Gastrocnemius medialis (tissue), 4 donors: ENCODE results near the gene AGK. TPM values are rescaled to one million over a fixed set of nuclear protein-coding genes. Genes with fewer than 3 reads are reported as not detected.

Source experiments
- ATAC-seq, 2 donors: fragments of 150-250 bp; one replicate each; pipeline ENCODE4 v1.9.1; 2016
- DNase-seq, 2 donors: peaks; one replicate each; pipeline ENCODE4 v3.0.0-alpha.2; 2019
- H3K27ac ChIP-seq, 4 donors: fragments of 200-600 bp; sonication (generic); 1 replicate in 1 of 4; 2 replicates in 3 of 4; pipeline ENCODE4 v1.5.1; 2016 to 2018; ENCODE audit warnings: mild to moderate bottlenecking in 2 of 4, moderate library complexity in 1 of 4
- H3K27me3 ChIP-seq, 3 donors: fragments of 200-600 bp; sonication (generic) in 2 of 3; 1 replicate in 1 of 3; 2 replicates in 2 of 3; pipeline versions ENCODE4 v1.5.1 to v1.6.0; 2016 to 2019; ENCODE audit warnings: mild to moderate bottlenecking in 1 of 3, moderate library complexity in 1 of 3
- H3K36me3 ChIP-seq, 2 donors: fragments of 200-600 bp; sonication (generic) in 1 of 2; one replicate each; pipeline ENCODE4 v1.5.1; 2017 to 2018
- H3K4me1 ChIP-seq, 2 donors: fragments of 200-600 bp; sonication (generic) in 1 of 2; one replicate each; pipeline ENCODE4 v1.5.1; 2016 to 2017; ENCODE audit warnings: mild to moderate bottlenecking in 2 of 2
- H3K4me3 ChIP-seq, 4 donors: fragments of 200-600 bp; sonication (generic) in 3 of 4; 1 replicate in 1 of 4; 2 replicates in 3 of 4; pipeline ENCODE4 v1.5.1; 2016 to 2019; ENCODE audit warnings: mild to moderate bottlenecking in 2 of 4
- H3K9me3 ChIP-seq, 3 donors: fragments of 200-600 bp; sonication (generic) in 2 of 3; 1 replicate in 1 of 3; 2 replicates in 2 of 3; pipeline ENCODE4 v1.5.1; 2016 to 2019
- CTCF ChIP-seq, 5 experiments: fragments of 450-650 bp in 3 of 5; fragments of 200-600 bp in 2 of 5; sonication (generic) in 2 of 5; IDR thresholded peaks in 4 of 5; conservative IDR thresholded peaks in 1 of 5; 1 replicate in 4 of 5; 2 replicates in 1 of 5; pipeline ENCODE4 v1.5.1; 2016 to 2019; ENCODE audit warnings: antibody characterized with exemption in 5 of 5, mild to moderate bottlenecking in 3 of 5, moderate library complexity in 3 of 5
- POLR2A ChIP-seq, 2 donors: fragments of 450-650 bp; IDR thresholded peaks; one replicate each; pipeline ENCODE4 v1.6.1; 2017; ENCODE audit warnings: antibody characterized with exemption in 2 of 2, mild to moderate bottlenecking in 2 of 2, moderate library complexity in 2 of 2
- in situ Hi-C, 4 donors: fragments of 200-750 bp; cut with MboI; loops; one replicate each; pipeline versions ENCODE4 v1.15.0 to v1.8.0; 2017; ENCODE audit warnings: low sequenced_read_pairs in 4 of 4
- intact Hi-C: fragments of 100-400 bp; cut with DNase I; formaldehyde crosslinking; loops from one replicate; pipeline ENCODE4 v1.15.1; 2023; ENCODE audit warnings: low total_unique reads
- total RNA-seq, 4 donors: library from RNA; depleted of rRNA; stranded (reverse); fragments of >200 nt; gene quantifications; one replicate each; pipeline versions ENCODE4 v1.1.0 to v1.2.3, GENCODE V29; 2016

Gene AGK
- total RNA-seq, 4 donors from 2014 or later: 6.5 to 17.1 (median 11.5) TPM

- no peak overlapping the region for H3K4me3 ChIP-seq
- in situ Hi-C loops (no loop called here), intact Hi-C loops (no loop called here)
- peaks cover 0 to 7% (median 0%) of the 10 kb centered on the region in 3 donors for H3K9me3 ChIP-seq
- H3K36me3 ChIP-seq: peaks cover 0 to 9% of the 10 kb centered on the region in 2 donors
- TF ChIP-seq CTCF (IDR thresholded peaks at IDR 0.05 in 4 of 5, conservative IDR thresholded peaks at IDR 0.05 in 1 of 5) (no peak), POLR2A (IDR thresholded peaks at IDR 0.05) (no peak)
- H3K4me1 ChIP-seq: peaks cover 0 to 18% of the 10 kb centered on the region in 2 donors
- no peak for DNase-seq
- peak overlapping the region; percentile 34 to 83 (median 70) for H3K27ac ChIP-seq
- peak; percentile 88 to 91 for ATAC-seq
- no peaks in the 10 kb centered on the region for H3K27me3 ChIP-seq
Observed at GRCh38 chr7:141558544-141559183, 7.5 kb downstream of the AGK start.

DNA sequence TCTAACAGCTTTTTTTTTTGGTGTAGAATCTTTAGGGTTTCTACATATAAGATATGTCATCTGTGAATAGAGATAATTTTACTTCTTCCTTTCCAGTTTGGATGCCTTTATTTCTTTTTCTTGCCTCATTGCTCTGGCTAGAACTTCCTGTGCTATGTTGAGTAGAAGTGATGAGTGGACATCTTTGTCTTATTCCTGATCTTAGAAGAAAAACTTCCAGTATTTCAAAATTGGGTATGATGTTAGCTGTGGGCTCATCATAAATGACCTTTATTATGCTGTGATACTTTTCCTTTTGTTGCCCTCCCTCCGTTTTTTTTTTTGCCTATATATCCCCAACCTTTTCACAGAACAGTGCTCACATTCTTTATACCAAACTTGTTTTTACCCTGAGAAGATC is 8.8 kb downstream of the AGK start:
- no peak for DNase-seq
- intact Hi-C loops: no loop called here
- H3K4me1 ChIP-seq: peaks cover 0 to 18% of the 10 kb centered on the region in 2 donors
- no peak overlapping the region for H3K4me3 ChIP-seq
- in situ Hi-C loops: no loop called here
- TF ChIP-seq CTCF (IDR thresholded peaks at IDR 0.05 in 4 of 5, conservative IDR thresholded peaks at IDR 0.05 in 1 of 5): no peak
- no peak for TF ChIP-seq POLR2A (IDR thresholded peaks at IDR 0.05)
- peaks cover 0 to 9% of the 10 kb centered on the region in 2 donors for H3K36me3 ChIP-seq
- no peak overlapping the region for H3K27ac ChIP-seq
- peaks cover 0 to 7% (median 0%) of the 10 kb centered on the region in 3 donors for H3K9me3 ChIP-seq
- H3K27me3 ChIP-seq: no peaks in the 10 kb centered on the region
- ATAC-seq: no peak

- H3K4me3 ChIP-seq: no peak overlapping the region
- in situ Hi-C loops: no loop called here
- H3K4me1 ChIP-seq: peaks cover 0 to 18% of the 10 kb centered on the region in 2 donors
- peak; percentile 26 to 55 for ATAC-seq
- peak; percentile 37 to 46 for DNase-seq
- H3K9me3 ChIP-seq: peaks cover 0 to 7% (median 0%) of the 10 kb centered on the region in 3 donors
- intact Hi-C loops: no loop called here
- no peaks in the 10 kb centered on the region for H3K27me3 ChIP-seq
- H3K36me3 ChIP-seq: peaks cover 0 to 3% of the 10 kb centered on the region in 2 donors
- peak overlapping the region in 2 of 4 donors; percentile 61 to 67 for H3K27ac ChIP-seq
- no peak for TF ChIP-seq CTCF (IDR thresholded peaks at IDR 0.05 in 4 of 5, conservative IDR thresholded peaks at IDR 0.05 in 1 of 5)
- no peak for TF ChIP-seq POLR2A (IDR thresholded peaks at IDR 0.05)
Observed at GRCh38 chr7:141562036-141562435, 10.8 kb downstream of the AGK start.

DNA sequence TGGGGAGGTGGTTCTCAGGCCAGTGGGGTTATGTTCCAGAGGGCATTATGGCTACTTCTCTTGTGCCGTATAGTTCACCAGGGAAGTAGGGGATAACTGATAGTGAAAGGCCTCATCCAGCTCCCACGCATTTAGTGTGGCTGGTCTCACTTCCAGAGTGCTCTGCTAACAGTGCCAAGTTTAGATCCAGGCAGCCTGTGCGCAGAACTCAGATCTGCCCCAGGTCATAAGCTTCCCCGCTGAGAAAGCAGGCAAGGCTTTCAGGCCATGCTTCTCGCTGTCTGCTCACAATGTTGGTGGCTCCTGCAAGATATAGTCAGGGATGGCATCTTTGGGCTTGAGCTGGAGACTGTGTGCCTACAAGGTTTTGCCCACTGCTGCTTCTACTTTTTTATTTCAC is 11.3 kb downstream of the AGK start:
- Histone ChIP-seq H3K27ac (peak overlapping the region in 2 of 4 donors; percentile 61 to 67), H3K4me3 (no peak overlapping the region), H3K9me3 (peaks cover 0 to 7% (median 0%) of the 10 kb centered on the region in 3 donors), H3K36me3 (peaks cover 0 to 3% of the 10 kb centered on the region in 2 donors), H3K4me1 (peaks cover 0 to 18% of the 10 kb centered on the region in 2 donors), H3K27me3 (no peaks in the 10 kb centered on the region)
- in situ Hi-C loops (no loop called here), intact Hi-C loops (no loop called here)
- DNase-seq (no peak), ATAC-seq (no peak)
- TF ChIP-seq POLR2A (IDR thresholded peaks at IDR 0.05) (no peak), CTCF (IDR thresholded peaks at IDR 0.05 in 4 of 5, conservative IDR thresholded peaks at IDR 0.05 in 1 of 5) (no peak)
